Neutrophil (primary cell): Measurements from ENCODE around the gene IRAK1.

Source experiments
- H3K27ac ChIP-seq: fragments of 200-600 bp; sonication (generic); 2 replicates; pipeline ENCODE4 v1.5.1; 2016; ENCODE audit warnings: mild to moderate bottlenecking, moderate library complexity
- H3K27me3 ChIP-seq: fragments of 200-600 bp; sonication (generic); 2 replicates; pipeline ENCODE4 v1.6.0; 2016; ENCODE audit warnings: mild to moderate bottlenecking
- H3K36me3 ChIP-seq: fragments of 200-600 bp; sonication (generic); 2 replicates; pipeline ENCODE4 v1.5.1; 2017
- H3K4me1 ChIP-seq, 2 experiments: fragments of 200-600 bp in 1 of 2; sonication (generic) in 1 of 2; 1 replicate in 1 of 2; 2 replicates in 1 of 2; pipeline versions ENCODE4 v1.5.1 to v1.6.1; 2013 to 2016; ENCODE audit warnings: low read depth in 1 of 2, low read length in 1 of 2, mild to moderate bottlenecking in 1 of 2, moderate library complexity in 1 of 2; ENCODE audit not compliant: control insufficient read depth in 1 of 2, insufficient read depth in 1 of 2
- H3K4me3 ChIP-seq, 2 experiments: fragments of 200-600 bp in 1 of 2; sonication (generic) in 1 of 2; 1 replicate in 1 of 2; 2 replicates in 1 of 2; pipeline ENCODE4 v1.5.1; 2013 to 2016; ENCODE audit warnings: low read depth in 1 of 2, low read length in 1 of 2, mild to moderate bottlenecking in 1 of 2, moderate library complexity in 1 of 2
- H3K9me3 ChIP-seq: fragments of 200-600 bp; sonication (generic); 2 replicates; pipeline ENCODE4 v1.5.1; 2016
- TF ChIP-seq, protein P1 (sequence below): fragments of 200-600 bp; sonication (generic); IDR thresholded peaks from 2 replicates; pipeline ENCODE4 v1.5.1; 2016; ENCODE audit warnings: antibody characterized with exemption

IRAK1 gene

DNA sequence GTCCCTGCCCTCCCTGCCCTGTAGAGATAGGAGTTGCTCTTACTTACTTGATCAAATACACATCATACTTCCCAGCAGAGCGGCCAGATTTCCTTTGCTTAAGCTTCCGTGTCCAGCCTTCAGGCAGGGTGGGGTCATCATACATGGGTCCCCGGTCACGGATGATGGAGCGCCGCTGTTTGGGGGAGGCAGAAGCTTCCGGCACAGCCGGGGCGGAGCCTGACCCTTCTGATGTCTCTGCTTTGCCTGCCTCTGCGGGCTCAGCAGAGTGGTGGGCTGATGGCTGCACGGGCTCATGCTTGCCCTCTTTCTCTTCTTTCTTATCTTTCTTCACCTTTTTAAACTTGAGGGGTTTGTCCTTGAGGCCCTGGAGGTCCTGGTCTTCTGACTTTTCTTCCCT is 12.5 kb upstream of the IRAK1 start:
- peaks cover 41% of the 10 kb centered on the region for H3K36me3 ChIP-seq
- no peak overlapping the region for H3K4me3 ChIP-seq
- peaks cover 0 to 3% of the 10 kb centered on the region in 2 experiments for H3K4me1 ChIP-seq
- H3K27me3 ChIP-seq, result no peaks in the 10 kb centered on the region
- TF ChIP-seq, protein P1, sequence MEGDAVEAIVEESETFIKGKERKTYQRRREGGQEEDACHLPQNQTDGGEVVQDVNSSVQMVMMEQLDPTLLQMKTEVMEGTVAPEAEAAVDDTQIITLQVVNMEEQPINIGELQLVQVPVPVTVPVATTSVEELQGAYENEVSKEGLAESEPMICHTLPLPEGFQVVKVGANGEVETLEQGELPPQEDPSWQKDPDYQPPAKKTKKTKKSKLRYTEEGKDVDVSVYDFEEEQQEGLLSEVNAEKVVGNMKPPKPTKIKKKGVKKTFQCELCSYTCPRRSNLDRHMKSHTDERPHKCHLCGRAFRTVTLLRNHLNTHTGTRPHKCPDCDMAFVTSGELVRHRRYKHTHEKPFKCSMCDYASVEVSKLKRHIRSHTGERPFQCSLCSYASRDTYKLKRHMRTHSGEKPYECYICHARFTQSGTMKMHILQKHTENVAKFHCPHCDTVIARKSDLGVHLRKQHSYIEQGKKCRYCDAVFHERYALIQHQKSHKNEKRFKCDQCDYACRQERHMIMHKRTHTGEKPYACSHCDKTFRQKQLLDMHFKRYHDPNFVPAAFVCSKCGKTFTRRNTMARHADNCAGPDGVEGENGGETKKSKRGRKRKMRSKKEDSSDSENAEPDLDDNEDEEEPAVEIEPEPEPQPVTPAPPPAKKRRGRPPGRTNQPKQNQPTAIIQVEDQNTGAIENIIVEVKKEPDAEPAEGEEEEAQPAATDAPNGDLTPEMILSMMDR, result no peak
- H3K9me3 ChIP-seq, result no peaks in the 10 kb centered on the region
- no peak overlapping the region for H3K27ac ChIP-seq

DNA sequence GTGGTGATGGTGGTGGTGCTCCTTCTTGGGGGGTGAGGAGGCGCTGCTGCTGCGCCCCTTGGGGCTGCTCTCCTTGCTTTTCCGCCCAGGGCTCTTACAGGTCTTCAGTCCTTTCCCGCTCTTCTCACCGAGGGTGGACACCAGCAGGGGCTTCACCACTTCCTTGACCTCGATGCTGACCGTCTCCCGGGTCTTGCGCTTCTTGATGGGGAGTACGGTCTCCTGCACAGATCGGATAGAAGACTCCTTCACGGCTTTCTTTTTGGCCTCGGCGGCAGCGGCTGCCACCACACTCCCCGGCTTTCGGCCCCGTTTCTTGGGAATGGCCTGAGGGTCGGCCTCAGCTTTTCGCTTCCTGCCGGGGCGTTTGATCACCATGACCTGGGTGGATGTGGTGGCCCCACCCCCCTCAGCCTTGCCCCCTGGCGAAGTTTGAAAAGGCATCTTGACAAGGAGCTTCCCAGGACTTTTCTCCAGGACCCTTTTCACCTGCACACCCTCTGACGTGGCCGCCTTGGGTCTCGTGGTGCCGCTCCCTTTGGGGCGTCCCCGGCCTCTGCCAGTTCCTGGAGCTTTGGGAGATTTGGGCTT is 11.1 kb upstream of the IRAK1 start:
- Histone ChIP-seq H3K36me3 (peaks cover 48% of the 10 kb centered on the region), H3K9me3 (no peaks in the 10 kb centered on the region), H3K27me3 (no peaks in the 10 kb centered on the region)

DNA sequence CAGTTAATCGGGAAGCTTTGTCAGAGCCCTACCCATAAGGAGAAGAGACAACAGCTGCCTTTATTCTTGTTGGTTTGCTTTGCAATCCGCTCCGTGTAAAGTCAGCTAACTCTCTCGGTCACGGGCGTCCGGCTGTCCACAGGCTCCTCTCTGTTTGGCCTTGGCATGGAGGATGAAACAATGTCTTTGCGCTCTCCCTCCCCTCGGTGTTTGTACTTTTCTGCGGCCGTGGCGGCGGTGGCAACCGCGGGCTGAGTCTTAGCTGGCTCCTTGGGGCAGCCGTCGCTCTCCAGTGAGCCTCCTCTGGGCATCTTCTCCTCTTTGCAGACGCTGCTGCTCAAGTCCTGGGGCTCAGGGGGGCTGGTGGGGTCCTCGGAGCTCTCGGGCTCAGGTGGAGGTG is 10.6 kb upstream of the IRAK1 start:
- H3K4me1 ChIP-seq, result peaks cover 0 to 3% of the 10 kb centered on the region in 2 experiments
- H3K4me3 ChIP-seq, result no peak overlapping the region
- no peaks in the 10 kb centered on the region for H3K27me3 ChIP-seq
- peaks cover 48% of the 10 kb centered on the region for H3K36me3 ChIP-seq
- no peak overlapping the region for H3K27ac ChIP-seq
- H3K9me3 ChIP-seq, result no peaks in the 10 kb centered on the region
- TF ChIP-seq, protein P1, result no peak

More for the DNA sequence above, 11.1 kb upstream of the IRAK1 start:
- Histone ChIP-seq H3K27ac (no peak overlapping the region), H3K4me1 (peaks cover 0 to 3% of the 10 kb centered on the region in 2 experiments), H3K4me3 (no peak overlapping the region)
- TF ChIP-seq, protein P1, result no peak

DNA sequence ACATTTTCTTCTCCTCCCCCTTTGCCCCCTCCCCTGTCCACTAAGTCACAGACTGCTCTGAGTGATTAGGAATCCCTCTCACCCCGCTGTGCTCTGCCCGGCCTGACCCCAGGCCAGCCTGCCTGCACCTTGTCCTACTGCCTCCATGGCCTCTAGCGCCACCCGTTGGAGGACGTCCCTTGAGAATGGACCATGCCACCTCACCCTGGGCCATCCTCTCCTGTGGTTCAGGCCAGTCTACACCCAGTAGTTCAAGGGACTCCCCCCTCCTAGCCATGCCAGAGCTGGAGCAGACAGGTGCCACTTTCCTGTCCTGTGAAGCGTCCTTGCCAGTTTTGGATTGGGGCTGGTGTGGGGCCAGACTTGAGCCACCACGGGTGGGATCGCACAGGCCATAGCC is 9.7 kb upstream of the IRAK1 start:
- Histone ChIP-seq H3K4me1 (peaks cover 0 to 3% of the 10 kb centered on the region in 2 experiments), H3K4me3 (no peak overlapping the region), H3K27me3 (no peaks in the 10 kb centered on the region), H3K27ac (peak overlapping the region; percentile 18), H3K9me3 (no peaks in the 10 kb centered on the region), H3K36me3 (peaks cover 48% of the 10 kb centered on the region)
- TF ChIP-seq, protein P1, result no peak

DNA sequence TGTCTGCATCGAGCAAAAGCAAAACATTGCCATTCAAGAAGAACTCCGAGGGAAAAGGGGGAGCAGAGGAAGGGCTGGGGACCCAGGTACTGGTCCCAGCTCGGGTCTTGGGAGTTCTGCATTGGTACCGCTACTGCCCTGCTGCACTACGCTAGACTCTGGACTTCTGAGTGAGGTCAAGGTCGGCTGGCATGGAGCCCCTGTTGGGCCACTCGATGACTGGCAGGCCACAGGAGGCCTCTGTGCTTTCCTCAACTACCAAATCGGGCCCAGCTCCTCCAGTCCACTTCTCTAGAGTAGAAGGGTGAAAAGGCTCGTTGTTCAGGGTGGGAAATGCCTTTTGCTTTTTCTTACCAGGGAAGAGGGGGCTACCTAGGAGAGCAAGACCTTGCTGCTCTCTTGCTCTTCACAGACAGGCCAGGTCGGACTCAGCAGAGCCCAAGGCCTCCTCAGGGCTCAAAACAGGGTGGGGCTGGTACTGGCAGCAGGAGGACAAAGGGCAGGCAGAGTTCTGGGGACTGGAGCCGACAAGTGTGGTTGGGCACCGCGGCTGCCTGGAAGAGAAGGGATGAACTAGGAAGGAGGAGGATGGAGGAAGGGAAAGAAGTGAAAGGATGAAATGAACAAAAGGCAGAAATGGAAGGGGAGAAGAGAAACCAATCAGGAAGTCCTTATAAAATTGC is 8.9 kb upstream of the IRAK1 start:
- Histone ChIP-seq H3K27me3 (no peaks in the 10 kb centered on the region), H3K4me1 (peaks cover 0 to 3% of the 10 kb centered on the region in 2 experiments), H3K36me3 (peaks cover 48% of the 10 kb centered on the region), H3K27ac (peak overlapping the region; percentile 18), H3K9me3 (no peaks in the 10 kb centered on the region), H3K4me3 (no peak overlapping the region)
- TF ChIP-seq, protein P1, result no peak
